Endodermal cell (in vitro differentiated cells): ENCODE results near the gene RBPJL. TPM values are rescaled to one million over a fixed set of nuclear protein-coding genes. Genes with fewer than 3 reads are reported as not detected.

Source experiments
- DNase-seq: peaks from one replicate; pipeline ENCODE4 v3.0.0-alpha.2; 2017
- H3K27ac ChIP-seq: 2 replicates; pipeline ENCODE4 v1.5.1; 2013; ENCODE audit warnings: mild to moderate bottlenecking, low read depth, low read length, moderate library complexity
- H3K27me3 ChIP-seq: 2 replicates; pipeline ENCODE4 v1.6.1; 2013; ENCODE audit warnings: mild to moderate bottlenecking, low read length, moderate library complexity; ENCODE audit not compliant: insufficient read depth, control insufficient read depth, poor library complexity, severe bottlenecking
- H3K36me3 ChIP-seq: 2 replicates; pipeline ENCODE4 v1.7.0; 2013; ENCODE audit warnings: mild to moderate bottlenecking, low read length, moderate library complexity; ENCODE audit not compliant: control insufficient read depth, insufficient read depth
- H3K4me1 ChIP-seq: one replicate; pipeline ENCODE4 v1.7.0; 2013; ENCODE audit warnings: low read length; ENCODE audit not compliant: control insufficient read depth, insufficient read depth
- H3K4me3 ChIP-seq: 2 replicates; pipeline ENCODE4 v1.5.1; 2013; ENCODE audit warnings: mild to moderate bottlenecking, low read length, moderate library complexity
- H3K9ac ChIP-seq: 2 replicates; pipeline ENCODE4 v1.6.1; 2013; ENCODE audit warnings: mild to moderate bottlenecking, low read length, moderate library complexity; ENCODE audit not compliant: poor library complexity, severe bottlenecking; ENCODE audit errors: extremely low read depth
- H3K9me3 ChIP-seq: 2 replicates; pipeline ENCODE4 v1.6.1; 2013; ENCODE audit warnings: mild to moderate bottlenecking, low read length, moderate library complexity; ENCODE audit not compliant: control insufficient read depth
- H3K27ac Mint-ChIP-seq: 2 replicates; pipeline ENCODE4 v1.8.0; 2020; ENCODE audit warnings: mixed read lengths
- H3K27me3 Mint-ChIP-seq: 2 replicates; pipeline ENCODE4 v1.8.0; 2021; ENCODE audit warnings: mild to moderate bottlenecking, mixed read lengths; ENCODE audit not compliant: insufficient read depth
- H3K36me3 Mint-ChIP-seq: 2 replicates; pipeline ENCODE4 v1.8.0; 2020; ENCODE audit warnings: low read depth, mixed read lengths
- H3K4me1 Mint-ChIP-seq: 2 replicates; pipeline ENCODE4 v1.8.0; 2020; ENCODE audit warnings: mixed read lengths
- H3K4me3 Mint-ChIP-seq: 2 replicates; pipeline ENCODE4 v1.8.0; 2020; ENCODE audit warnings: mild to moderate bottlenecking, moderate library complexity, mixed read lengths
- H3K9me3 Mint-ChIP-seq: 2 replicates; pipeline ENCODE4 v1.8.0; 2020; ENCODE audit warnings: mild to moderate bottlenecking, mixed read lengths
- WGBS, 2 experiments: methylation state at CpG; one replicate each; pipeline versions ENCODE4 v1.1.5 to v1.1.7; 2013; ENCODE audit warnings: missing lambda C conversion rate in 2 of 2, mixed read lengths in 1 of 2; ENCODE audit not compliant: insufficient coverage in 1 of 2, insufficient read length in 1 of 2; 5-methylcytosine and 5-hydroxymethylcytosine counted together
- total RNA-seq, 2 donors: library from RNA; stranded (reverse); fragmentation: NEBNext Ultra II Directional in 1 of 2; extraction: Animal tissue kit (Norgen Biotek cat#: 25700) in 1 of 2; gene quantifications; 2 replicates in 1 of 2; 3 replicates in 1 of 2; pipeline ENCODE4 v1.2.1, GENCODE V29; 2021
- TF ChIP-seq, protein P1 (sequence below): fragments of 200-600 bp; sonication (generic); conservative IDR thresholded peaks from 2 replicates; pipeline ENCODE4 v1.5.0; 2021; ENCODE audit warnings: antibody characterized with exemption, mild to moderate bottlenecking

The RBPJL gene
- total RNA-seq, 2 donors from 2014 or later: not detected

DNA sequence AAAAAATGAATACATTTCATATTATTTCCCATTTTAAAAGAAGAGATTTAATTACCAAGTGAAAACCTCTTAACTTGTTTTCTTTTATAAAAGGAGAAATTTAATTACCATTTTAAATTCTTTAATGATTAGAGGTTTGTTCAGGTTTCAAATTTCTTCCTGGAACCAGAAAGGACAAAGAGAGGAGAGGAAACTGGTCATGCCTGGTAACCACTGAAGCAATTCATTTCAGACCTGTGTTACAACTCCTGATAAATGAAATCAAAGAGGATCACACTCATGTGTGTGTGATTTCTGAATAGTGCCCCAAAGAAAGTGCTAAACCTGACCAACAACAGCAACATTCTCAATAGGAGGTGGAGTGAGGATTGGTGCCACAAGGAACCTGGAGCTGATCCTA lies 39.7 kb upstream of the RBPJL start:
- no peak overlapping the region for H3K4me3 Mint-ChIP-seq
- DNase-seq: no peak
- Histone ChIP-seq H3K9me3 (no peaks in the 10 kb centered on the region), H3K4me3 (no peak overlapping the region), H3K36me3 (no peaks in the 10 kb centered on the region), H3K27ac (no peak overlapping the region), H3K27me3 (no peaks in the 10 kb centered on the region), H3K4me1 (no peaks in the 10 kb centered on the region), H3K9ac (no peak overlapping the region)
- H3K9me3 Mint-ChIP-seq: no peaks in the 10 kb centered on the region
- H3K4me1 Mint-ChIP-seq: no peaks in the 10 kb centered on the region
- peaks cover 2% of the 10 kb centered on the region for H3K27me3 Mint-ChIP-seq
- TF ChIP-seq, protein P1, sequence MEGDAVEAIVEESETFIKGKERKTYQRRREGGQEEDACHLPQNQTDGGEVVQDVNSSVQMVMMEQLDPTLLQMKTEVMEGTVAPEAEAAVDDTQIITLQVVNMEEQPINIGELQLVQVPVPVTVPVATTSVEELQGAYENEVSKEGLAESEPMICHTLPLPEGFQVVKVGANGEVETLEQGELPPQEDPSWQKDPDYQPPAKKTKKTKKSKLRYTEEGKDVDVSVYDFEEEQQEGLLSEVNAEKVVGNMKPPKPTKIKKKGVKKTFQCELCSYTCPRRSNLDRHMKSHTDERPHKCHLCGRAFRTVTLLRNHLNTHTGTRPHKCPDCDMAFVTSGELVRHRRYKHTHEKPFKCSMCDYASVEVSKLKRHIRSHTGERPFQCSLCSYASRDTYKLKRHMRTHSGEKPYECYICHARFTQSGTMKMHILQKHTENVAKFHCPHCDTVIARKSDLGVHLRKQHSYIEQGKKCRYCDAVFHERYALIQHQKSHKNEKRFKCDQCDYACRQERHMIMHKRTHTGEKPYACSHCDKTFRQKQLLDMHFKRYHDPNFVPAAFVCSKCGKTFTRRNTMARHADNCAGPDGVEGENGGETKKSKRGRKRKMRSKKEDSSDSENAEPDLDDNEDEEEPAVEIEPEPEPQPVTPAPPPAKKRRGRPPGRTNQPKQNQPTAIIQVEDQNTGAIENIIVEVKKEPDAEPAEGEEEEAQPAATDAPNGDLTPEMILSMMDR: no peak
- no peak overlapping the region for H3K27ac Mint-ChIP-seq
- no peaks in the 10 kb centered on the region for H3K36me3 Mint-ChIP-seq

- no peak overlapping the region for H3K27ac ChIP-seq
Observed at GRCh38 chr20:45268531-45268930, 38.1 kb upstream of the RBPJL start.

GRCh38 chr20:45269056-45269455 lies 37.6 kb upstream of the RBPJL start:
- Mint-ChIP-seq H3K4me3 (no peak overlapping the region), H3K4me1 (no peaks in the 10 kb centered on the region), H3K36me3 (no peaks in the 10 kb centered on the region), H3K27ac (no peak overlapping the region), H3K9me3 (no peaks in the 10 kb centered on the region), H3K27me3 (peaks cover 2% of the 10 kb centered on the region)
- no peak overlapping the region for H3K9ac ChIP-seq
- DNase-seq: no peak
- no peaks in the 10 kb centered on the region for H3K36me3 ChIP-seq
- no peak overlapping the region for H3K27ac ChIP-seq
- TF ChIP-seq, protein P1: no peak
- no peaks in the 10 kb centered on the region for H3K4me1 ChIP-seq
- H3K9me3 ChIP-seq: no peaks in the 10 kb centered on the region
- H3K27me3 ChIP-seq: no peaks in the 10 kb centered on the region
- 88% methylated on average over 3 of the region's 3 CpGs; no CpG with 5 or more reads in 1 of the 2 experiments for WGBS, 2 experiments
- no peak overlapping the region for H3K4me3 ChIP-seq

More at GRCh38 chr20:45268531-45268930, 38.1 kb upstream of the RBPJL start:
- H3K9me3 Mint-ChIP-seq: no peaks in the 10 kb centered on the region
- 88 to 93% methylated on average over 1 to 3 of the region's 3 CpGs for WGBS, 2 experiments
- H3K36me3 Mint-ChIP-seq: no peaks in the 10 kb centered on the region
- no peaks in the 10 kb centered on the region for H3K36me3 ChIP-seq
- no peak overlapping the region for H3K27ac Mint-ChIP-seq
- no peaks in the 10 kb centered on the region for H3K4me1 ChIP-seq
- no peak for DNase-seq
- H3K9ac ChIP-seq: no peak overlapping the region
- H3K4me3 ChIP-seq: no peak overlapping the region
- peaks cover 2% of the 10 kb centered on the region for H3K27me3 Mint-ChIP-seq
- TF ChIP-seq, protein P1: no peak
- no peaks in the 10 kb centered on the region for H3K4me1 Mint-ChIP-seq
- no peaks in the 10 kb centered on the region for H3K9me3 ChIP-seq
- no peaks in the 10 kb centered on the region for H3K27me3 ChIP-seq
- no peak overlapping the region for H3K4me3 Mint-ChIP-seq
